Measurements from ENCODE around the gene TTC6.

Gene TTC6

GRCh38 chr14:37595809-37596621 lies 586 bp downstream of the TTC6 start:
- peak overlapping the region; percentile 100 for H3K27ac ChIP-seq
- TF ChIP-seq, protein P1, sequence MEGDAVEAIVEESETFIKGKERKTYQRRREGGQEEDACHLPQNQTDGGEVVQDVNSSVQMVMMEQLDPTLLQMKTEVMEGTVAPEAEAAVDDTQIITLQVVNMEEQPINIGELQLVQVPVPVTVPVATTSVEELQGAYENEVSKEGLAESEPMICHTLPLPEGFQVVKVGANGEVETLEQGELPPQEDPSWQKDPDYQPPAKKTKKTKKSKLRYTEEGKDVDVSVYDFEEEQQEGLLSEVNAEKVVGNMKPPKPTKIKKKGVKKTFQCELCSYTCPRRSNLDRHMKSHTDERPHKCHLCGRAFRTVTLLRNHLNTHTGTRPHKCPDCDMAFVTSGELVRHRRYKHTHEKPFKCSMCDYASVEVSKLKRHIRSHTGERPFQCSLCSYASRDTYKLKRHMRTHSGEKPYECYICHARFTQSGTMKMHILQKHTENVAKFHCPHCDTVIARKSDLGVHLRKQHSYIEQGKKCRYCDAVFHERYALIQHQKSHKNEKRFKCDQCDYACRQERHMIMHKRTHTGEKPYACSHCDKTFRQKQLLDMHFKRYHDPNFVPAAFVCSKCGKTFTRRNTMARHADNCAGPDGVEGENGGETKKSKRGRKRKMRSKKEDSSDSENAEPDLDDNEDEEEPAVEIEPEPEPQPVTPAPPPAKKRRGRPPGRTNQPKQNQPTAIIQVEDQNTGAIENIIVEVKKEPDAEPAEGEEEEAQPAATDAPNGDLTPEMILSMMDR (conservative IDR thresholded peaks at IDR 0.05) = no peak

DNA sequence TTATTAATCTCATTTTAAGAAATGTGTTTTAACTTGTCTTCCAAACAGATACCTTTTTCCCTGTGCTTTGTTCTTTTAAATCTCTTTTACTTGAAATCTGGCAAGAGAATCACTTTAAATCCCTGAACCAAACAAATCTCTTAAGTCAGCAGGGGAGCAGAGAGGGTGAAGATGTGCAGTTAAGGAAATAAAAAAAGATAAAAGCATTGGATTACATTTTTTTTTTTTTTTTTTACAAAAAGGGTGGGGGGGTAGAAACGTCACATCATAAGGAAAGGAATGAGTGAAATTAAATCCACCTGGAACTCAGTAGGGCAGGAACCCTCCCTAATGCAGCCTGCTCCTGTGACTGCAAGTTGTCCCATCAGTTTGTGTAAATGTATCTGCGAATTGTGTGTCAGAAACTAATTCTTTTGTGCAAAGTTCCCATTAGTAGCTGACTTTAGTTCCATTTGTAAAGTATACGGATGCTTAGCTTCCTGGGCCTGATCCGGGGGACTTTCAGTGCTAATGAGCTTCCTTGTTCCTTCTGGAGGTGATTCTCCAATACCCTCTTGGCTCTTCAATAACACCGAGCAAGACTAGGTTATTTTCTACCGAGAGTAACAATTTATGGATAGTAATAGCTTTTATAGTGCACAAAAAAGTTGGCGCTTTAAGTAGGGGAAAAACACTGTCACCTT lies 1.5 kb downstream of the TTC6 start:
- peak overlapping the region; percentile 100 for H3K27ac ChIP-seq
- TF ChIP-seq, protein P1 (conservative IDR thresholded peaks at IDR 0.05) = no peak

DNA sequence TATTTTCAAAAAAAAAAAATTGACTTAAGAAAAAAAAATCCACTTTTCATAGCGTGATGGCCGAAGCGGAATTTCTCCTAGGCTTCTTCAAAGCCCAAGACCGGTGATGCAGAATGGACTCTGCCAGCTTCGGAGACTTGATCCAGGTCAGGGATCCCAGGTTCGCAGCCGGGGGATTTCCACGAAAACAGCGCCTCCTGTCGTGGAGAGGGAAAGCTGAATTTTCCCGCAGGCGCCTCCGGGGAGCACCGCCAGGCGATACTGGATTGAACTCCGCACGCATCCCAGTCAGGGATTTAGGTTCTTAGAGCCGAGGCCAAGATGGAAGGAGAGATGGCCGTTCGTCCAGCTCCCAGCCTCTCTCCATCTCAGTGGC lies 2.1 kb downstream of the TTC6 start:
- H3K27ac ChIP-seq = peak overlapping the region; percentile 100
- TF ChIP-seq, protein P1 (conservative IDR thresholded peaks at IDR 0.05) = peak; percentile 77

- peak overlapping the region; percentile 100 for H3K27ac ChIP-seq
- TF ChIP-seq, protein P1 (conservative IDR thresholded peaks at IDR 0.05) = peak; percentile 47
These were observed 2.7 kb downstream of the TTC6 start for GRCh38 chr14:37597914-37598746.

- H3K27ac ChIP-seq = peak overlapping the region; percentile 100
These were observed 3.5 kb downstream of the TTC6 start for GRCh38 chr14:37598747-37599506.

DNA sequence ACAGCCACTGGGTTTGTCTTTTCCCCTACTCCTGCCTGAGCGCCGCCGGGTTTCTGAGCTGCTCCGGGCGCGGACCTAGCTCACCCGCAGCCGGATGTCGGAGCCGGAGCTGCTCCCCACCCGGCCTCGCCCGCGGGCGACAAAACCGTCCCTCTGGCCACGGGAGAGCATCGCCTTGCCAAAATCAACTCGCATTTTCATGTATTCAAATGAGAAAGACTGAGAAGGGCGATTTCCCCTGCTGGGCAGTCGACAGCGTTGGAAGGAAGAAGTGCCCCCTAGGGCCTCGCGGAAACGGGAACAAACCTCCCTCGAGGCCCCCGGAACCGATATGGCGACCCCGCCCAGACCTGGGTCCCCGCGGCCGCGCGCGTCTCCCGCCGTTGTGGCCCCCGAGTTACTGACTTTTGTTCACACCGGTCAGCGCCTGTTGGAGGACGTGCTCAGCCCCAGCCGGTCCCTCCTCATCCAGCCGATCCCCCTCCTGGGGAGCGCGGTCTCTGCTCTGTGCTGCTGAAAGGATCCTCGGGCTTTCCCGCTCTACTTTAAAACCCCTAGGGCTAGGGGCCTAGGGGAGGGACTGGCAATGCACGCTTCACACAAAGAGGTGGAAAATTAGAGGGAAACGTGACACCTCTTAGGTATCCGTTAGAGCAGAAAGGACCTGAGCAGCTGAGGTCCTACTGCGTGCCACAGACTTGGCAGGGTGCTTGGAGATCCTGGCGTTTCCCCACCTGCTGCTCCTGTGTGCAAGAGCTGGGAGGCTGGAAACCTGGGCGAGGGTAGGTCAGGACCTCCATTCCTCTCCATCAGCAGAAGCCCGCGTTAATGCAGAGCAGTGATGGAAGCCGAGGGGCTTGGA lies 4.3 kb downstream of the TTC6 start:
- peak overlapping the region; percentile 100 for H3K27ac ChIP-seq
- TF ChIP-seq, protein P1 (conservative IDR thresholded peaks at IDR 0.05) = no peak

More at GRCh38 chr14:37598747-37599506, 3.5 kb downstream of the TTC6 start:
- TF ChIP-seq, protein P1 (conservative IDR thresholded peaks at IDR 0.05) = no peak

All from VCaP (cell line).